Adrenal gland (tissue), 5 donors: ENCODE results near the gene SLC45A2.

Experiments used
- CTCF ChIP-seq, 6 experiments: fragments of 450-650 bp in 4 of 6; fragments of 200-600 bp in 2 of 6; sonication (generic) in 1 of 6; IDR thresholded peaks; 1 replicate in 5 of 6; 2 replicates in 1 of 6; pipeline versions ENCODE4 v1.5.1 to v1.8.0; 2016 to 2021; ENCODE audit warnings: antibody characterized with exemption in 6 of 6, mild to moderate bottlenecking in 2 of 6, moderate library complexity in 1 of 6
- POLR2A ChIP-seq, 2 donors: fragments of 450-650 bp; IDR thresholded peaks; one replicate each; pipeline ENCODE4 v1.6.1; 2017; ENCODE audit warnings: antibody characterized with exemption in 2 of 2, mild to moderate bottlenecking in 2 of 2, moderate library complexity in 1 of 2
- donor health status: DM: no; HTN: no; CAD: no.

- TF ChIP-seq CTCF (IDR thresholded peaks at IDR 0.05) (no peak), POLR2A (IDR thresholded peaks at IDR 0.05) (no peak)
These were observed 15.5 kb upstream of the SLC45A2 start for GRCh38 chr5:33999978-34000377.
